ENCODE results near the gene CUEDC2. TPM values are rescaled to one million over a fixed set of nuclear protein-coding genes. Genes with fewer than 3 reads are reported as not detected.

The CUEDC2 gene, protein sequence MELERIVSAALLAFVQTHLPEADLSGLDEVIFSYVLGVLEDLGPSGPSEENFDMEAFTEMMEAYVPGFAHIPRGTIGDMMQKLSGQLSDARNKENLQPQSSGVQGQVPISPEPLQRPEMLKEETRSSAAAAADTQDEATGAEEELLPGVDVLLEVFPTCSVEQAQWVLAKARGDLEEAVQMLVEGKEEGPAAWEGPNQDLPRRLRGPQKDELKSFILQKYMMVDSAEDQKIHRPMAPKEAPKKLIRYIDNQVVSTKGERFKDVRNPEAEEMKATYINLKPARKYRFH
- total RNA-seq, result 10 to 100 TPM; 24.0 to 50.9 (median 40.7) TPM

DNA sequence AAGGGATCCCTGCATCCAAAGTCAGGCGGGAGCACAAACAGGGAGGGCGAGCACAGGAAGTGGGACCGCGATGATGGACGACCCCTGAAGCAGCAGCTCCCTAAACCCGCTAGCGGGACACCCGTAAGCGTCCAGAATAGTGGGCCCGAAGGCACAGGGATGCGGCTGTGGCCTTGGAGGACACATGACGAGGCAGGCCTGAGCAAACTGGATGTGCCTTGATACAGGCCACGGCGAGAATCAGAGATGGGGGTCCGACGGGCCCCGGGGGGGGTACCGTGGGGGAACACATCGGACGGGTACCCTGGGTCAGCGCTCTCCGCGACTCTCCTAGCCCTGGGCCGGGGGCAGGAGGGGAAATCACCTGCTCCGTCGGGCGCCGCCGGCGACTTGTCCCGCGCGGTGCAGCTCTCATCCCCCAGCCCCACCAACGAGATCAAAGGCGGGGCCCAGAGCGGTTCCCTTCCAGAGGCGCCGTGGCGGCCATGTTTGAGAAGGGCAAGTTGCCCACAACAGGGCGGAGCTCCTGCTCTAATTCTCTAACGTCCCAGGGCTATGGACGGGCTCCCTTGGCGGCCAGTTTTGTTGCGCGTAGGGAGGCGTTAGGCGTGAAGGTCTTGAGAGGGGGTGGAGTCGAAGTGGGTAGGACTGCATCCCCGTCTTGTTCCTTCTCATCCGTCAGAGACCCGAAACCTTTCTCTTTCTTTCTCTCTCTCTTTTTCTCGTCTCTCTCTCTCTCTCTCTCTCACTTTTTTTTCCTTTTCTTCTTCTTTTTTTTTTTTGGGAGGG is at the start of gene CUEDC2:
TSS of gene CUEDC2 (minus strand) at position 413 of the 789 bp plus-strand sequence. CDS start 7,386 bp downstream, outside the sequence.
- TF ChIP-seq, protein P1, sequence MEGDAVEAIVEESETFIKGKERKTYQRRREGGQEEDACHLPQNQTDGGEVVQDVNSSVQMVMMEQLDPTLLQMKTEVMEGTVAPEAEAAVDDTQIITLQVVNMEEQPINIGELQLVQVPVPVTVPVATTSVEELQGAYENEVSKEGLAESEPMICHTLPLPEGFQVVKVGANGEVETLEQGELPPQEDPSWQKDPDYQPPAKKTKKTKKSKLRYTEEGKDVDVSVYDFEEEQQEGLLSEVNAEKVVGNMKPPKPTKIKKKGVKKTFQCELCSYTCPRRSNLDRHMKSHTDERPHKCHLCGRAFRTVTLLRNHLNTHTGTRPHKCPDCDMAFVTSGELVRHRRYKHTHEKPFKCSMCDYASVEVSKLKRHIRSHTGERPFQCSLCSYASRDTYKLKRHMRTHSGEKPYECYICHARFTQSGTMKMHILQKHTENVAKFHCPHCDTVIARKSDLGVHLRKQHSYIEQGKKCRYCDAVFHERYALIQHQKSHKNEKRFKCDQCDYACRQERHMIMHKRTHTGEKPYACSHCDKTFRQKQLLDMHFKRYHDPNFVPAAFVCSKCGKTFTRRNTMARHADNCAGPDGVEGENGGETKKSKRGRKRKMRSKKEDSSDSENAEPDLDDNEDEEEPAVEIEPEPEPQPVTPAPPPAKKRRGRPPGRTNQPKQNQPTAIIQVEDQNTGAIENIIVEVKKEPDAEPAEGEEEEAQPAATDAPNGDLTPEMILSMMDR (IDR thresholded peaks at IDR 0.05; ENCODE audit: low read depth), result no peak

DNA sequence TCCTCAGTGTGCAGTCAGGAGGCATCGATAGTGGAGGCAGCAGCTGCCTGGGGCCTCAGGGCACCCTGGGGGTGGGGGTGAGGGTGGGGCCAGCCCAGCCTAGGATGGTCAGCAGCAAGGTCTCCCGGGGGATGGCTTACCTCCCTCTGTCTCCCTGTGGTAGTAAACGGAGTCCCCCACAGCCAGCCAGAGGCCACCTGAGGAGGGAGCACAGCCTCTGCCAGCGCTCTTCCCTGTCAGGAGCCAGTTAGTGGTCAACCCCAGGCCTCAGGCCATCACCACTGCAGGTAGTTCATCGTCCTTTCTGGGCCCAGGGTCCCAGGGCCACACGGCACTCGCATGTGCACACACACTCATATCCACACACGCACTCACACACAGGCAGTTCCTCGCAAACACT is 48.0 kb upstream of the CUEDC2 start:
- TF ChIP-seq, protein P1 (IDR thresholded peaks at IDR 0.05; ENCODE audit: low read depth), result no peak

DNA sequence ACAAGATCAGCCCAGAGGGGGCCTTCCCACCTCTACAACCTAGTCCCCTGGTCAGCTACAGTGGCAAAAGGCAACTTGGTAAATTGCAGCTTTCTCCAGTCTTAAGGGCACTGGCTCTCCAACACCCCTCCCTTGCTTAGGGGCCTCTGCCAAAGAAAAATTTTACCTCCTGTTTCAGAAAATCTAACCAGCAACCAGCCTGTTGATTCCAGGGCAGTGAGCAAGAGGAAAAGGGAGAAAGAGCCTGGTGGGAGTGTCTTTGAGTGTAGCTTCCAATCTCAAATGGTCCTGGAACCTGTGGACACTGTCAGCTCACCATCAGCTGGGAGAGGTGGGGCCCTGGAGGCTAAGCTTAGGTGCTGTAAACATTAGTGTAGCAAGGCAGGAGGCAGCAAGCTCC is 47.3 kb upstream of the CUEDC2 start:
- TF ChIP-seq, protein P1 (IDR thresholded peaks at IDR 0.05; ENCODE audit: low read depth), result no peak

DNA sequence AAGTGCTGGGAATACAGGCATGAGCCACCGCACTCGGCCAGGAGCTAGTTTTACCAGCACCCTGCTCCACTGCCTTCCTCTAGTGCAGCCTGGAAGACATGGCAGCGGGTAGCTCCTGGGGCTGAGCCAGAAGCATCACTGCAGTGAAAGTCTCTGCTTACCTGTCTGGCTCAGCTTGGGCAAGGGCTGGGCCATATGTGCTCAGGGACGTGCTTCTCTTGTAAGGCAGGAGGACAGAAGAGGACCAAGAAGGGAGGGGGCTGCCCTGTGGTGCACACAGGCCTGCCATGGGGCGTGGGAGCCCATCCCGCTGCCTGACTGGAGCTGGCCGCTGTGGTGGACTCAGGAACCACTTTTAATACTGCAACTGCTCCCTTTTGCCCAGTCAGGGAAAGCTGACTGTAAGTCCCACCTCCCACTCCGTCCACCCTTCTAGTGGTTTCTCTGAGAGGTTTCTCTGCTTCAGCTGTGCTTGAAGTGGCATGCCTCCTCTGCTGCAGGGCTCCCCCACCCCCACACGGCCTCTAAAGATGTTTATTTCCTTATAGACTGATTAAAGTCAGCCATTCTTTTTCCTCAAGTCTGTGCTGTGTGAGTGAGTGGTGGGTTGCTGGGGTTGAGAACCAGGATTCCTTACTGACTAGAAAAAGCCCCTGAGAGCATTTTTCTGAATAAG is 44.2 kb upstream of the CUEDC2 start:
- TF ChIP-seq, protein P1 (IDR thresholded peaks at IDR 0.05; ENCODE audit: low read depth), result no peak

DNA sequence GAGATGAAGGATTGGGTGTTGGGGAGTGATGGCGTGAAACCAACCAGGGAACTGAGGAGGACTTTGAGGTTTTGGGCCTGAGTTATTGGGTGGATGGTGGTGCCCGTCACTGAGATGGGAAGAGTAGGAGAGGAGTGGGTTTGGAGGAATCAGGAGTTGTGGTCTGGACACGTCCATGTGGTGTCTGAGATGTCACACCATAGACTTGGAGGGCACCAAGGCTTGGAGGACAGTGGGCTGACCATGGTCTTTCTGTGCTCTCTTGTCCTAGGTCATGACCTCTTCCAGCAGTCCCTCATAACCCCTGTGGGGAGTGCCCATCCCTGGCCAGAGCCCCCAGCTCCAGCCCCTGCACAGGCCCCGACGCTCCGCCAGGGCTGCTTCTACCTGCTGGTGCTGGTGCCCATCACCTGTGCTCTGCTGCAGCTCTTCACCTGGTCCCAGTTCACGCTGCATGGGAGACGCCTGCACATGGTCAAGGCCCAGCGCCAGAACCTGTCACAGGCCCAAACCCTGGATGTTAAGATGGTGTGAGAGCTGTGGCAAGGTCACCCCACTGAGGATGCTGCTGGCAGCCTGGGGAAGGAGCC is 43.2 kb upstream of the CUEDC2 start:
- TF ChIP-seq, protein P1 (IDR thresholded peaks at IDR 0.05; ENCODE audit: low read depth), result no peak

DNA sequence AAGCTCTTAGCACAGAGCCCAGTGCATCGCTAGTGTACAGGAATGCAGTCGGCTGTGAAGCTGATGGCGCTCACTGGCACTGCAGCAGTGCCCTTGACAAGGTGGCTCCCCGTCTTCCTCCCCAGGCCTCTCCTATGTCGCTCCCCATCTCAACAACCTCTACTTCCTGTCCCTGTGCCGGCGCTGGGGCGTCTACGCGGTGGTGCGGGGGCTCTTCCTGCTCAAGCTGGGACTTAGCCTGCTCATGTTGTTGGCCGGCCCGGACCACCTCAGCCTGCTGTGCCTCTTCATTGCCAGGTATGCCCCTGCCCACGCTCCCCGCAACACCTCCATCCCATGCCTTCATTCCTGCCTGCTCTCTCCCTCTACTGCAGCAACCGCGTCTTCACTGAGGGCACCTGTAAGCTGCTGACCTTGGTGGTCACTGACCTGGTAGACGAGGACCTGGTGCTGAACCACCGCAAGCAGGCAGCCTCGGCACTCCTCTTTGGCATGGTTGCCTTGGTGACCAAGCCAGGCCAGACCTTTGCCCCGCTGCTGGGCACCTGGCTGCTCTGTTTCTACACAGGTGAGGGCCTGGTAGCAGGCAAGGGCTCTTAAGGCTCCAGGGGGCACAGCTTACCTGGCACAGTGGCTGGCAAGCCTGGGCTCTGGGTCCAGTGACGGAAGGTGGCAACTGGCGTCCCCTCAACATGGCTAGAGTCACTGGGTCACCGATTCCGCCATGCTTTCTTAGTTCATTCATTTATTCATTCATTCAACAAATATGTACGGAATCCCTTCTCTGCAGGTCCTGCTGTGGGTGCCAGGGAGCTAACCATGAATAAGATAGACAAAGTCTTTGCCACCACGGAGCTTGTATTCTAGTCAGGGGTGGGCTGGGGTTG is 41.3 kb upstream of the CUEDC2 start:
- TF ChIP-seq, protein P1 (IDR thresholded peaks at IDR 0.05; ENCODE audit: low read depth), result no peak
